Measurements from ENCODE around the gene CYB5R4.
A peak's percentile ranks its signal among the peaks of the same experiment; 100 is the strongest.

GRCh38 chr6:83852528-83853177 is 6.8 kb upstream of the CYB5R4 start:
- TF ChIP-seq CTCF (IDR thresholded peaks at IDR 0.05; ENCODE audit: poor library complexity) (no peak), EZH2phosphoT487 (IDR thresholded peaks at IDR 0.05; ENCODE audit: low read depth, severe bottlenecking, unreplicated experiment) (no peak), EZH2 (IDR thresholded peaks at IDR 0.05; ENCODE audit: borderline replicate concordance) (peak; percentile 55)

Data from hepatocyte (in vitro differentiated cells).